HG03175 (cell line): ENCODE results near the gene WDR36.
"Not testable (repeated sequence)": the region's sequence is repeated elsewhere in the genome, so short reads cannot be mapped to it uniquely, and the experiment has no call there.

Experiments used
- ATAC-seq: cut with Tn5 transposase; IDR thresholded peaks from one replicate; pipeline ENCODE4 v1.9.1; 2021; ENCODE audit warnings: mild to moderate bottlenecking, moderate library complexity; ENCODE audit not compliant: unreplicated experiment

The WDR36 gene

DNA sequence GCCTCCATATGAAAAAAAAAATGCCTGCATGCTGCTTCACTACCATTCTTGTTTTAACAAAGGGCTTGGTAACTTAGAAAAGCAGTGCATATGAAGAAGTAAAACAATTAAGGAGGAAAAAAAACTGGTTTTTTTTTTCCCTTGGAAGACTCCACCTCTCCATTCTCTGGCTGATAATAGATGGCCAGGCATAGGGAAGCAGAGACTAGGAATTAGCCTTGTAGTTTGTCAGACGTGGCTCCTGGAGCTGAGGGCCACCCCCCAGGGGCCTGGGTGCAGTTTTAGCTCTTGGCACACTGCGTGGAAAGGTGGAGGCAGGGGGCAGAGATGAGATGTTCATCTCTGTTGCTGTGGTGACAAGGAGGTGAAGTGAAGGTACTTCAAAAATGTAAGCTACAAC, 42.7 kb downstream of the WDR36 start:
- no peak for ATAC-seq

DNA sequence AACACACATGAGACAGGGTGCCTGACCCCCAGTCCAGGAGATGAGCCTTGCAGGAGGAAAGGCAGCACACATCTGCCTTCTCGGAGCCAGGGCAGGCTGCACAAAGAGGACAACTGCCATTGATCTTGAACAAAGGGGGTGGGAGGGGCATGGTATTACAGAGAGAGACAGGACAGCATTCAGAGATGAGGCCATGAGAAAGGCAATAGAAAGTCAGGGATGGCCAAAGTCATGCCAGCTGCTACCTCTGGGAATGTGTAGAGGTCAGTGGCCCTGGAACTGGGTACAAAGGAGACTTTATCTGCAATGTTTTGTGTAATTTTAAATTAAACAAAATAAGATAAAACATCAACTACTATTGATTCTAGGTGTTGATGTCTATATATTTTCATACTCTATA, 43.2 kb downstream of the WDR36 start:
- no peak for ATAC-seq

DNA sequence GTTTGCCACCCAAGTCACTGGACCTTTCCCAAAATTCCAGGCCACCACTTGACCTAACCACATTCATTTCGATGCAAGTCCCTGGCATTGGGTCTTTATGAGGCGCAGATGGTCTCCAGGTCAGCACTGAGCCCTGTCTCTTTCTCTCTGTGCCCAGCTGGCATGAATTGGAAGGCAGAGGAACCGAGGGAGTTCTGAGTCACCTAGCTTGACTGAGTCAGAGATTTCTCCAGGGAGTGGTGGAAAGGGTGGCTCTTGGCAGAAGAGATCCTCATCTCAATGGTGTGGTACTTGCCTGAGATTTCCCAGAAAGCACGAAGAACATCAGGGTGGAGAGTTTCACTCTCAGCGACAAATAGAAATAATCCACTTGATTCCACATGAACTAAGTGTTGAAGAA, 43.8 kb downstream of the WDR36 start:
- no peak for ATAC-seq

DNA sequence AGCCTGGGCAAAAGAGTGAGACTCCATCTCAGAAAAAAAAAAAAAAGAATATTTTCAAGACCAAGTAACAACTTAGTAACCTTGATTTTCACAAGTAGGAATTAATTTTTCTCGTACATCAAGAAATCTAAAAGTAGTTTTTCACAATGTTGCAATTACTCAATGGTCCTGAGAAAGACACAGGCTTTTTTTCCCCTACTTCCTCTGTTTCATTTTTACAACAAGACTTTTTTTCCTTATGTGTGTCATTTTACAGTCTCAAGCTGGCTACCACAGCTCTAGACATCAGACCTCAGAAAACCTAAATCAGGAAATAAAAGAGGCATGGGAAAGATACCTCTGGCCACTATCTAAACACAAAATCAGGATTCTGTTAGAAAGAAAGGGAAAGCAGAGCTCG, 45.9 kb downstream of the WDR36 start:
- no peak for ATAC-seq

DNA sequence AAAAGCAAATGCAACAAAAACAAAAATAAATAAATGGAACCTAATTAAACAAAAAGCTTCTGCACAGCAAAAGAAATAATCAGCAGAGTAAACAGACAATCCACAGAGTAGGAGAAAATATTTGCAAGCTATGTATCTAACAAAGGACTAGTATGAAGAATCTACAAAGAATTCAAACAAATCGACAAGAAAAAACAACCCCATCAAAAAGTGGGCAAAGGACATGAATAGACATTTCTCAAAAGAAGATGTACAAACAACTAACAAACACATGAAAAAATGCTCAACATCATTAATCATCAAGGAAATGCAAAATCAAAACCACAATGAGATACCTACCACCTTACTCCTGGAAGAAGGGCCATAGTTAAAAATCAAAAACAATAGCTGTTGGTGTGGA, 49.3 kb downstream of the WDR36 start:
- not testable (repeated sequence) for ATAC-seq

DNA sequence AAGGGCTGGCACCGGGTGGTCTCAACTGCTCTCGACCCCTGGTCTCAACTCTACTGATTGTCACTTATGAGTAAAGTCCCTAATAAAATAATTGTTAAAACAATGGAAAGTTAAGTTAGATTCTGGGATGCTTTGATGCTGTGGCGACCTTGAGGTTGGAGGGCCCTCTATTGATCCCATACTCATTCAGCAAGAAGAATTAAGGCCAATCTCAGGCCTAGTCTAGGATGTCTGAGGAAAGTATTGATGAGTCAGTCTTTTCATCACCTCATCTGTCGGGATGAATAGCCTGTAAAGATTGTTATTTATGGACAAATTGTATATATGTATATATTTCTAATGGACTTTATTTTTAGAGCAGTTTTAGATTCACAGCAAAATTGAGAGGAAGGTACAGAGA, 50.8 kb downstream of the WDR36 start:
- no peak for ATAC-seq

DNA sequence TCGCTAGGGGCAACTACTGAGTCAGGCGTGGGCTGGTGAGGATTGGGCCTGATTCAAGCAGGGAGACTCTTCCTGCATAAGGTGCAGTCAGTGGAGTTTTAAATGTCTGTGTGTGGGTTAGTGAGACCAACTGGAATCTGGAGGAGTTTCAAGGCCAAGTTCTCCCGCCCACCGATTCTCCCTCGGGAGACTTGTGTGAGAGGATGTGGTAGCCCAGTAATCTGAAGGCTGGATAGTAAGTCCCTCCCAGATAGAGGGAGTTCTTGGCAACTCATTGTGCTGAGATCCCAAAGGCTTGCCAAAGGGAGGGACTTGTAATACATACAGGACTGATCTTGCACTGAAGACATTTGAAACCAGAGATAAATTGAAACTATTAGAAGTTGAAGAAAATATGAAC, 51.8 kb downstream of the WDR36 start:
- peak; percentile 27 for ATAC-seq

DNA sequence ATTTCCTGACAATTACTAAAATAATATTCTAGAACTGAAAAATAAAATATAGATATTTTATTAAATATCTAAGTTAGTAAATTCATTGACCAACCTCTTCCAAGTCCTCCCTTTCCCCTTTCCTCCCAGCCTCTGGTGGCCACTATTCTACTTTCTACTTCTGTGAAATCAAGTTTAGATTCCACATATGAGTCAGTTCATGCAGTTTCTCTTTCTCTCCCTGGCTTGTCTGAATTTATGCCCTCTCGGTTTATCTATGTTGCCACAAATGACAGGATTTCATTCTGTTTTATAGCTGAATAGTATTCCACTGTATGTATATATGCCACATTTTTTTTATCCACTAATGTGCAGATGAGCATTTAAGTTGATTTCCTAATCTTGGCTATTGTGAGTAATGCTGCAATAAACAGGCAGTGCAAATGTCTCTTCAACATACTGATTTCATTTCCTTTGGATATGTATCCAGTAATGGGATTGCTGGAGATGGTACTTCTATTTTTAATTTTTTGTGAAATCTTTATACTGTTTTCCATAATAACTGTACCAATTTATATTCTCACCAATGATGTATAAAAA, 52.3 kb downstream of the WDR36 start:
- peak; percentile 99 for ATAC-seq

DNA sequence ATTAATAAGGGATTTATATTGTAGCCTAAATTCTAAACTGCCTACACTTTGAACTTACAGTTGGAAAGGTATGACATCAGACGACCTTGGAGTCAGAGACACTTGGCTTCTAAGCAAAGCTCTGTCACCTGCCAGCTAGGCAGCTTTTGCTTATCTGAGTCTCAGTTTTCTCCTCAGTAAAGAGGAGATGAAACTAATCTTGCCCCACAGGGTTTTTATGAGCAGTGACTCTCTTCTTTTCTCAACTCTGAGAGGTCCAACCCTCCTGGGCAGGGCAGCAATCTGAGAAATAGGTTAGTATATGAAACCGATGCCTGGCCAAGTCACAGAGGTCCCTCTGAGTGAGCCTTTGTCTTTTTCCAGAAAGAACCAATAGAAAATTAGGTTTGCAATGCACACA, 53.9 kb downstream of the WDR36 start:
- ATAC-seq = no peak

DNA sequence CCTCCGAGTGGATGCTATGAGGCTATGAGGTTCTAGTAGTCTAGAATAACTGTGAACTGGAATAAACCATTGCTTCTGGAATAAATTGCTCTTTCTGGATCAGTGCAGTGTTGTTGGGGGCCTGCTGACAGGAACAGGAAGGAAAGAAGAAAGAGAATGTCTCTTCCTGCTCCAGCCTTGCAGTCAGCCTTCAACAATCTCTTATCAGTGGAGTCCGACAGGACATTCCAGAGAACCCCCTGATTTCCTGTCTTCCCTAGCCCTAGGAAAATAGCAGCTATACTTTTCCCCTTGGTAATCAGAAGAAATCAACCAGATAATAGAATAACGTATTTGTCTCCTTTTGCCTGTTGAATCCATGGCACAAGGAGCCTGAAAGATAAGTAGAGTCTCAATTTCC, 55.4 kb downstream of the WDR36 start:
- ATAC-seq = no peak

DNA sequence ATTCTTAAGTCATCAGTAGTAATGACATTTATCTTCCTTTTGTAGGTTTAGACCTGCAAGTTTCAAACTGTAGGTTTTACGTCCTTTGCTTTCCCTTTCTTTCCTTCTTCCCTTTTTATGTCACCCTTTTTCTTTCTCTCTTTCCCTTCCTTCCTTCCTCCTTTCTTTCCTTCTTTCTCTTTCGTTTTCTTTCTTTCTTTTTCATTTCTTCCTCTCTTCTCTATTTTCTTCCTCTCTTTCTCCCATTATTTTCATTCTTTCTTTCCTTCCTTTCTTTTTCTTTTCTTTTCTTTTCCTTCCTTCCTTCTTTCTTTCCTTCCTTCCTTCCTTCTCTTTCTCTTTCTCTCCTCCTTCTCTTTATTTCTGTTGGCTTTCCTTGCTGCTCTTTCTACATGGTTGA, 59.9 kb downstream of the WDR36 start:
- ATAC-seq = no peak

DNA sequence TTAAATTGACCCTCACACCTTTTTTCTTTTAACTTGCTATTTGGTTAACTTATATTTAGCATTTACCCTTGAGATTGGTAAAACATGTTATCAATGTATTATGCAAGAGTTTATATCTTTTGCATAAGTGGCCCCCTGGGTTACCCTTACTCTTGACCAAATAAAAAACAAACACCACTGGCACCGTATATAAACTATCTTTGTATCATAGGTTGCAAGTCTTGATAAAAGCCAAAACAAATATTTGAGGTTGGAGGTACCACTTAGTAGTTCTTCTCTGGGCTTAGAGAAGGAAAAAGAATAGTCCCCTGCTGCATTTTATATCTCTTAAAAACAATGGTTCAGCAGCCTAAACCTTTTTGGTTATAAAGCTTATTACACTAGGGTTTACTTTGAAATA, 61.3 kb downstream of the WDR36 start:
- no peak for ATAC-seq

DNA sequence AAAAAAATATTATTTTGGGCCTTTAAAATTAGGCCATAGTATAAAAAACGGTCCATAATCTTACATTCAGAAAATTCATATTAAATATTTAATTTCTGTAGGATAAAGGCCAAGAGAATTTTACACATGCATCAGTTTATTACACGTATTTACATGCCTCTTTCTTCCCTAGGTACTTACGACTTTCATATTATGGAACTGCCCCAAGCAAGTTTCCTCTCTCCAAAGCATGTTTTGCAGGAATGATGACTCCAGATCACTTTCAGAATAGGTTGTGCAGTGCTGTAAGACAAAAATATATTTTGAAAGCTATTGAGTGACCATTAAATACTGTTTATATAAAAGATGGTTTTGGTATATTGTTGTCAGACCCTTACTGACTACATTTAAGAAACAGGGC, 61.8 kb downstream of the WDR36 start:
- no peak for ATAC-seq

DNA sequence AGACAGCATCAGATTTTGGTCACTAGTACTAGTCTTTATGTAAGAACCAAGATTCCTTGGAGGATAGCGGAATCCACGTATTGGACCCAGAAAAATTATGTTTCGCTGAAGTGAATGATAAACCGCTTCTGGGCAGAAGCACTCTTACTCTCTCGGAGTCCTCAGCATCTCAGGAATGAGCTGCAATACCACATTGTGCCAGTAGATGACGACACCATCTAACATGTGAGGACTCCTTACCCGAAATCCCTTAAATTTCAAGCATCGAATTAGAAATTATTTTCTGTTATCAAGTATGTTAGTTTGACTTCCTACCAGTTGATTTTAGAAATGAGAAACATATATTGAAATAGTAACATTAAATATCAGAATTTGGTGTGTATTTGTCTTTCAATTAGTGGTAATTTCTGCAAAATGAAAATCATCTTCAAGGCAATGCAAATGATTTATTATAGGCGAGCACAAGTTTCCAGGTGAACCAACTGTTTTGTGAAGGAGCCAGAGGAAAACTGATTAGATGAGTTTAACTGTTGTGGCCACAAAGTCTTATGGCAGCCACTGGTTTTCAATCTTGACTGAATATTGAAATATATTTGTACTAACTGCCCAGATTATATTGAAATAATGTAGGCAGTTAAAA, 66.1 kb downstream of the WDR36 start:
- peak; percentile 80 for ATAC-seq

DNA sequence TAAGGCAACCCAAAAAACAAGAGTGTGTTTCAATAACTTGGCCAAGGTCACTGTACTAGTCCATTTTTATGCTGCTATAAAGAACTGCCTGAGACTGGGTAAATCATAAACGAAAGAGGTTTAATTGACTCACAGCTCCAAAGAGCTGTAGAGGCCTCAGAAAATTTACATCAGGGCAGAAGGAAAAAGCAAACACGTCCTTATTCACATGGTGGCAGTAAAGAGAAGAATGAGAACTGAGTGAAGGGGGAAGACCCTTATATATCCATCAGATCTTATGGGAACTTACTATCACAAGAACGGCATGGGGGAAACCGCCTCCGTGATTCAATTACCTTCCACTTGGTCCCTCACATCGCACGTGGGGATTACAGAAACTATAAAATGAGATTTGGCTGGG, 67.7 kb downstream of the WDR36 start:
- no peak for ATAC-seq

DNA sequence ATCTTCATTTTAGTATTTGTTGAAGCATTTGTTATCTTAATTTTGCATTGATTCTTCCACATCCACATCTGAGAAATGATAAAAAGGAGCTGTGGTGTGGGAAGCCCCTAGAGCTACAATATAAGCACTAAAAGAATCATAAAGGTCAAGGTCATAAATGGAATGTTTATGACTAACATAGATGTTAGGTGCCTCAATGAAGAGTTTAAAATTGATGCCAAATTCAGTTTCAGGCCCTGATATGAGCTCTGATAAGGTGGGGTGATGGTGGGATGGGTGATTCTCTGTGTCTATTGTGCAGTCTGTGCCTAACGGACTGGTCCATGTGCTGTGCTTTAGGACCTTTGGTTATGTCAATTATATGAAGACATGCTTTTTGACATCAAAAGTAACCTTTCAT, 70.9 kb downstream of the WDR36 start:
- no peak for ATAC-seq

DNA sequence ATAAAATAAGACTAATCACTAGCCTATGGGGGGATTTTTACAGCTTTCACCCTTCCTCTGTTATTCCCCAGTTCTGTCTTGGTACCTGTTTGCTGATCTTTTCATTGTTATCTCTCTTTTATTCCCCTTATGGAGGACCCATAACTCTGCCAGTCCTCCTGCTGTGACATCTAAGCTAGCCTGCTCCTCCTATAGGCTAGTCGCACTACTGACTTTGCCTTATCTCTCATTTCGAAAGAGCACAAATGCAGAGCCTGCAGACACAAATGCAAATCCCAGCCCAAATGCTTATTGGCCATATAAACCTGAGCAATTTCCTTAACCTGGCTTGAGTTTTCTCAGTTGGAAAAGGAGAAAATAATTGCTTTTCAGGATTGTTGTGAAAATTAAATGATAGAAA, 72.9 kb downstream of the WDR36 start:
- ATAC-seq = no peak

DNA sequence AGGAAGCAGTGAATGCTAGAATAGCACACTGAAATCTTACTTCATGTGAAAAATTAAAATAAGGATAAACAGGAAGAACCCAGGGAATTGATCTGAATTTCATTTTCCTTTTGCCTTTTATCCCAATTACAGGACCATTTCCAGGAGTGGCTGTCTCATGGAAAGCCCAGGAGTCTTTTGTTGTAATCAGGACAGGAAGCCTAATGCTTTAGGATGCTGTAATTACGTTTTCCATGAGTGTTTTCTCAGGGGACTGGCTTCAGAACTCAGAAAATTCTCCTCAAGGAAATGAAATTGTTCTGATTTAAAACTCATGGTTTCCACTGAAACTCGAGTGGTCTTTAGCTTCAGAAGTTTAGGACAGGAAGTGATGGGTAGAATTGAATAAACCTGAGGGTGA, 75.4 kb downstream of the WDR36 start:
- no peak for ATAC-seq

DNA sequence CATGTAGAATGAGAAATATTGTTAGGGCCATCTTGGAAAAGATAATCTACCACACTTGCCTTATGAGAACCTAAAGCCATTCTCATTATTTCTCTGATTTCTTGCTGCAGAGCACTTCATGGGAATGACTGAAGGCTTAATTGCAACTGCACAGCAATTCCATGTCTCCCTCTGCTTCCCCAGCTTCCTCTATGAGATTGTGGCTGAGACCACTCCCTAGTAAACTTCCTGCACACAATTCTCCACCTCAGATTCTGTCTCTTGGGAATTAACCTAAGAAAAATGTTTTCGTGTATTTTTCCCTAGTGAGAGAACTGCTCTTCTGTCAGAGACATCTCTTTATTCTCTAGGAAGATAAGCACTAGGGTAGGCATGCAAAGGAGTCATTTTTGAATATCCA, 76.5 kb downstream of the WDR36 start:
- no peak for ATAC-seq

DNA sequence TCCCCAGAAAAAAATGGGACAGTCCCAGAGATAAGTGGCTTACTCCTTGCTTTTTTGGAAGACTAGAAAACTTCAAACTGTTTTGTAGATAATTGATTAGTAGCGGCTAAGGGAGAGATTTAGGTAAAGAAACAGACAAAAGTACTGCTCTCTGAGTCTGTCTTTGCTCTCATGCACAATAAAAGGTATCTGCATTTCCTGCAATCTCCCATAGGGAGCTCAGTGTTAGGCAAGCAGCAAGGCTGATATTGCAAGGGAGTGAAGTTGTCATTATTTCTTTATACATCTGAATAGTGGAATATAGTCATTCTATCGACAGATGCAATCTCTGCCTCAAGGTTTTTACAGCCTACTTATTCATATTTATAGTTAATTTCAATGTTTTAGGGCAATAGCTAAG, 77.1 kb downstream of the WDR36 start:
- ATAC-seq = no peak

DNA sequence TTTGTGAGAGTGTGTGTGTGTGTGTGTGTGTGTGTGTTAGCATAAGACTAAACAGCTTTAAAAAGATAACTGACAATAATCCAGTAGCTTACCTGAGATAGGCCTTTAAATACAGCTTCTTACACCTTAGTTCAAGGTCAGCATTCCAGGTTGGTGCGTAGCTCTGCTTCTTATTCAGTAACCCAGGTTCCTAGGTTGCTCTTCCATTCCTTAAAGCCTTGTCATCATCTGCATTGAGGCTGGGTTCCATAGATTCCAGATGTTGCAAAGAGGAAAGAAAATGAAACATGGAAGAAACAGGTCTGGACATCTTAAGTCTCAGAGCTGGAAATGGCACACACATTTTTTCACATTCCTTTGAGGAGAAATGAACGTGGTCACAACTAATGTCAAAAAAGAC, 78.1 kb downstream of the WDR36 start:
- ATAC-seq = no peak

DNA sequence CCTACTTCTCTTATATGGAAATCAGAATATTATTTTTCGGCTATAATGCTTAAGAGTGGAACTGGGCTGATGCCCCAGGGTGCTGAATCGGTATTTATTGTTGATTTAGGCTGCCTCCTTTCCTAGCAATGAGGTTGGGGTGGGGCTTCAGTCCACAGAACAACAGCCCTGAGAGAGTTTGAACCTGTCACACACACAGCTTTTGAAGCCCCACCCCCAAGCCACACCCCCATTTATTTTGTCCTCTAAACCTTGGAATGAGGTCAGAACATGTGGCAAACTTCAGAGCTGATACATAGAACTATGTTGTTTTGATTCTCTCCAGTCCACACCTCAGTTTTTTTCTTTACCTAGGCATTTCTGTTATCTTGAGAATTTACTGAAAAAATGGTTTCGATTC, 80.4 kb downstream of the WDR36 start:
- ATAC-seq = no peak

DNA sequence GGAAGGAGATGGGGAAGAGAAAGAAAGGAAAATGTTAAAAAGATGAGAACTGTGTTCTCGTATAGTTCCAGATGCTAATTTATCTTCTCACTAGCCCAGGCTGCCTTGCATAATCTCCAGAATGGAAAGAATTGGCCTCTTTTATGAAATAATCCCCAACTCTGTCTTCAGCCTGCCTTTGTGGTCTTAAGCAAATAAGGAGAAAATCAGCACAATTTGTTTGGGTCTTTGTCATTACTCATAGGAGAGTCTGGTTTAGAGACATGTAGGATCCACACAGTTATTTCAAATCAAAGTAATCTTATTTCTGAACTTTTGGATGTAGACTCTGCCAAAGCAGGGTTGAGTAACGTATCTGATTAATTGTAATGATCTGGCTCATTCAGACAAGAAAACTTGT, 81.3 kb downstream of the WDR36 start:
- ATAC-seq = no peak
